Thyroid gland (tissue), 4 donors: ENCODE measurements around the gene STX8. TPM values are rescaled to one million over a fixed set of nuclear protein-coding genes. Genes with fewer than 3 reads are reported as not detected.

Experiments used
- DNase-seq, 2 donors: peaks; one replicate each; pipeline ENCODE4 v3.0.0-alpha.2; 2019
- H3K27ac ChIP-seq, 3 donors: fragments of 200-600 bp; sonication (generic); 1 replicate in 2 of 3; 2 replicates in 1 of 3; pipeline ENCODE4 v1.5.1; 2016 to 2019; ENCODE audit warnings: mild to moderate bottlenecking in 1 of 3, moderate library complexity in 1 of 3
- H3K27me3 ChIP-seq: fragments of 200-600 bp; sonication (generic); one replicate; pipeline ENCODE4 v1.5.1; 2019
- H3K36me3 ChIP-seq, 2 donors: fragments of 200-600 bp; sonication (generic); one replicate each; pipeline ENCODE4 v1.5.1; 2016 to 2019
- H3K4me1 ChIP-seq, 2 donors: fragments of 200-600 bp; sonication (generic); one replicate each; pipeline ENCODE4 v1.5.1; 2017 to 2019
- H3K4me3 ChIP-seq, 3 donors: fragments of 200-600 bp; sonication (generic); replicated peaks in 1 of 3; 1 replicate in 2 of 3; 2 replicates in 1 of 3; pipeline ENCODE4 v1.5.1; 2016; ENCODE audit warnings: mild to moderate bottlenecking in 1 of 3
- H3K9me3 ChIP-seq: fragments of 200-600 bp; sonication (generic); one replicate; pipeline ENCODE4 v1.5.1; 2017
- POLR2A ChIP-seq, 2 donors: fragments of 450-650 bp; IDR thresholded peaks; one replicate each; pipeline ENCODE4 v1.6.1; 2017; ENCODE audit warnings: antibody characterized with exemption in 2 of 2, mild to moderate bottlenecking in 2 of 2, moderate library complexity in 1 of 2
- WGBS, 2 donors: methylation state at CpG; one replicate each; pipeline ENCODE4 v1.1.5; 2017; 5-methylcytosine and 5-hydroxymethylcytosine counted together
- intact Hi-C: fragments of 100-400 bp; cut with DNase I; formaldehyde crosslinking; loops from one replicate; pipeline ENCODE4 v1.15.1; 2023
- total RNA-seq, 4 donors: library from RNA; depleted of rRNA; stranded (reverse); fragments of >200 nt; gene quantifications; one replicate each; pipeline ENCODE4 v1.2.3, GENCODE V29; 2016
- TF ChIP-seq, protein P1 (sequence below), 6 experiments: fragments of 200-600 bp in 3 of 6; fragments of 450-650 bp in 3 of 6; sonication (generic) in 3 of 6; IDR thresholded peaks; one replicate each; pipeline ENCODE4 v1.5.1; 2016 to 2019; ENCODE audit warnings: antibody characterized with exemption in 6 of 6, mild to moderate bottlenecking in 2 of 6, inconsistent platforms in 1 of 6, moderate library complexity in 1 of 6

STX8 gene
- total RNA-seq, 4 donors from 2014 or later, result 67.6 to 88.9 (median 72.7) TPM

DNA sequence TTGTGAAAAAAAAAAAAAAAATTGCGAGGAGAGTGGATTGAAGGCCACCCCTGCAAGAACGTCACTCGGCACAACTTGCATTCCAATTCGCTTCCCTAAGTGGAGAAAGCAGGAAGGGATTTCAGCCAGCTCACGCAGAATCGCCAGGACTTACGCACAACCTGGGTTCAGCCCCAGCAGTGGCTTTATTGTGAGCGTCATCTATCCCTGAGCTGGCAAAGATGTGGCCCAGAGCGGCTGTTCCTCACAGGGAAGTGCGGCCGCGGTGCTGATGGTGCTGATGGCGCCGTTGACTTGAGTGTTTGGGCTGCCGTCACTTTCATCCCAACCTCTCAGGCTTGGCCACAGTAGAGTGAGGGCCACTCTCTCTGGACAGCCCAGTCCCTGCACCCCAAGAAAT lies 356.7 kb downstream of the STX8 start:
- DNase-seq, result no peak
- H3K9me3 ChIP-seq, result no peaks in the 10 kb centered on the region
- H3K27me3 ChIP-seq, result no peaks in the 10 kb centered on the region
- no peak overlapping the region for H3K27ac ChIP-seq
- H3K4me3 ChIP-seq, result no peak overlapping the region
- WGBS, 2 donors, result 92 to 93% methylated on average over 13 to 15 of the region's 15 CpGs
- TF ChIP-seq POLR2A (IDR thresholded peaks at IDR 0.05), result no peak
- TF ChIP-seq, protein P1, sequence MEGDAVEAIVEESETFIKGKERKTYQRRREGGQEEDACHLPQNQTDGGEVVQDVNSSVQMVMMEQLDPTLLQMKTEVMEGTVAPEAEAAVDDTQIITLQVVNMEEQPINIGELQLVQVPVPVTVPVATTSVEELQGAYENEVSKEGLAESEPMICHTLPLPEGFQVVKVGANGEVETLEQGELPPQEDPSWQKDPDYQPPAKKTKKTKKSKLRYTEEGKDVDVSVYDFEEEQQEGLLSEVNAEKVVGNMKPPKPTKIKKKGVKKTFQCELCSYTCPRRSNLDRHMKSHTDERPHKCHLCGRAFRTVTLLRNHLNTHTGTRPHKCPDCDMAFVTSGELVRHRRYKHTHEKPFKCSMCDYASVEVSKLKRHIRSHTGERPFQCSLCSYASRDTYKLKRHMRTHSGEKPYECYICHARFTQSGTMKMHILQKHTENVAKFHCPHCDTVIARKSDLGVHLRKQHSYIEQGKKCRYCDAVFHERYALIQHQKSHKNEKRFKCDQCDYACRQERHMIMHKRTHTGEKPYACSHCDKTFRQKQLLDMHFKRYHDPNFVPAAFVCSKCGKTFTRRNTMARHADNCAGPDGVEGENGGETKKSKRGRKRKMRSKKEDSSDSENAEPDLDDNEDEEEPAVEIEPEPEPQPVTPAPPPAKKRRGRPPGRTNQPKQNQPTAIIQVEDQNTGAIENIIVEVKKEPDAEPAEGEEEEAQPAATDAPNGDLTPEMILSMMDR (IDR thresholded peaks at IDR 0.05), result no peak
- intact Hi-C loops, result no loop called here
- H3K4me1 ChIP-seq, result no peaks in the 10 kb centered on the region
- no peaks in the 10 kb centered on the region for H3K36me3 ChIP-seq

DNA sequence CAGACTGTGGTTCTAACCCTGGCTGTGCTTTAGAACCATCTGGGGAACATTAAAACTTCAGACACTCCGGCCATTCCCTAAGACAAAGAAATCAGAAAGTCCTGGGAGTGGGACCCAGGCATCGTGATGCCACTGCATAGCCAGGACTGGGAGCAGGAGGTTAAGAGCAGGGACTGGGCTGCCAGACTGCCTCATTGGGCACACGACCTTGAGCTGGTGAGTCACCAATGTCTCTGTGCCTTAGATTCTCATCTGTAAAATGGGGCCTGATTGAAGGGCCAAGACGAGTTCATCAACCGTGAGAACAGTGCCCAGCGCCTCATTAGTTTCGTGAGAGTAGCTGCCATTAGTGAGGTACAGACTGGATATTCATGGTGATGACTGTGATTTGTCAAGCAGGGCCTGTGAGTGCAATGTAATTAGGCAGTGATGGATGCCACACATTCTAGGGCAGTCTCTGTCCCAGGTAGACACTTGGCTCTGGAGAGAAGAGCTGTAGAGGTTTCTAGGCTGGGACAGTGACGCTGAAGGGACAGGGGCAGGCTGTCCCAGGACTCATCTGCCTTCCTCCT lies 357.5 kb downstream of the STX8 start:
- DNase-seq, result no peak
- no peaks in the 10 kb centered on the region for H3K27me3 ChIP-seq
- 87% methylated on average over 8 of the region's 8 CpGs for WGBS, 2 donors
- intact Hi-C loops, result no loop called here
- no peak overlapping the region for H3K27ac ChIP-seq
- H3K9me3 ChIP-seq, result no peaks in the 10 kb centered on the region
- H3K4me3 ChIP-seq, result no peak overlapping the region
- no peaks in the 10 kb centered on the region for H3K4me1 ChIP-seq
- TF ChIP-seq, protein P1 (IDR thresholded peaks at IDR 0.05), result no peak
- TF ChIP-seq POLR2A (IDR thresholded peaks at IDR 0.05), result no peak
- no peaks in the 10 kb centered on the region for H3K36me3 ChIP-seq

DNA sequence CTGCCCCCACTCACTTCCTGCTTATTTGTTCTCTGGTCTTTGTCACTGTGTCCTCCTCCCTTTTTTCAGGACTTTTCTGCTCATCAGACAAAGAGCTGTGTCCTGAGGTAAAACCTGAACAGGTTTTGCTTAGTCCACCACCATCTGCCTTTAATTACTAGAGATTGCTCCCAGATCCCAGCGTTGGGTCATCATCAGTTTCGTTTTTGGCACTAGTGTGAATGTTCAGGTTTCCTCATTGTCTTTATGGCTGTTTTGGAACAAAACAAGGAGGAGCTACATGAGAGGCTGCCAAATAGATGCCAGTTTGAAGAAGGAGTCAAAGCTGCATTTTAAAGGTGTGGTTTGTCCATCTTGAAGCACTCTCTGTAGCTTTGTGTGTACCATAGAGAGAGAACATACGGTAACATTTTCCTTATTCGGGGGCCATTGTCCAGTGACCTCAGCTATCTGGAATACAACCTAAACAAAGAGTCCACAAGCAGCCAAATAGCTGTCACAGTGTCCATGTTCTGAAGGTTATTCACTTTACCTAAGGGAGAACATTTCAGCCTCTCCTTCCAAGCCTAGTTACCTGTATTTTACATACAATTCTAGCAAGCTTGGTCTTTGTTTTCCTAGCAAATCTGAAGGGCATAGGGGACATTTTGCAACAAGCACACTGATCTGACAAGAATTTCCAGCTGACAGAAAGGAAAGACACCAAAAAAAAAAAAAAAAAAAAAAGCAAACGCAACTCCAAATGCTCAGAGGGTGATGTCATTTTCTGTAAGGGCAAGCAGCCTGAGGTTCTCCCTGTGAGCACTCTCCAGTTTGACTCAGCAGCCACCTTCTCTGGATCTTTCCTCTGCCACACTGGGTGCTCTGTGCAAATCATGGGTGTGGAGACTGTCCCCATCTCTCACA lies 358.2 kb downstream of the STX8 start:
- H3K27ac ChIP-seq, result no peak overlapping the region
- H3K27me3 ChIP-seq, result no peaks in the 10 kb centered on the region
- no peaks in the 10 kb centered on the region for H3K36me3 ChIP-seq
- no peak overlapping the region for H3K4me3 ChIP-seq
- 46 to 61% methylated on average over 5 of the region's 5 CpGs for WGBS, 2 donors
- H3K9me3 ChIP-seq, result no peaks in the 10 kb centered on the region
- no peaks in the 10 kb centered on the region for H3K4me1 ChIP-seq
- intact Hi-C loops, result no loop called here
- TF ChIP-seq POLR2A (IDR thresholded peaks at IDR 0.05), result no peak
- TF ChIP-seq, protein P1 (IDR thresholded peaks at IDR 0.05), result no peak
- no peak for DNase-seq

DNA sequence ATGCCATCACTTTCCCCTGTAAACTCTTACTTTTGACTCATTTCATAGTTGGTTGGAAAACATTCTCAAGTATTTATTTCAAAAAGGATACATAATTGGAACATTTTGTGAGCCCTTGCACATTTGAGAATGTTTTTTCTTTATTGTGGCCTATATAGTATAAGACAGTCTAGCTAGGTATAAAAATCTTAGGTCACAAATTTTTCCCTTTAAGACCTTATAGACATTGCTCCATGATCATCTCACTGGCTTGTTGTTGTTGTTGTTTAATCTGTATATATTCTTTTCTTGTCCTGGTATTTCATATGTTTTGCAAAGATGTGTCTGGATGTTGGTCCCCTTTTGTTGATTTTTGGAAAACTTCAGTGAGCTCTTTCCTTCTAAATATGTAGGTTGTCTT lies 360.2 kb downstream of the STX8 start:
- Histone ChIP-seq H3K9me3 (no peaks in the 10 kb centered on the region), H3K27ac (no peak overlapping the region), H3K4me3 (no peak overlapping the region), H3K27me3 (no peaks in the 10 kb centered on the region), H3K4me1 (no peaks in the 10 kb centered on the region), H3K36me3 (no peaks in the 10 kb centered on the region)
- intact Hi-C loops, result no loop called here
- no peak for TF ChIP-seq POLR2A (IDR thresholded peaks at IDR 0.05)
- TF ChIP-seq, protein P1 (IDR thresholded peaks at IDR 0.05), result no peak
- DNase-seq, result no peak

DNA sequence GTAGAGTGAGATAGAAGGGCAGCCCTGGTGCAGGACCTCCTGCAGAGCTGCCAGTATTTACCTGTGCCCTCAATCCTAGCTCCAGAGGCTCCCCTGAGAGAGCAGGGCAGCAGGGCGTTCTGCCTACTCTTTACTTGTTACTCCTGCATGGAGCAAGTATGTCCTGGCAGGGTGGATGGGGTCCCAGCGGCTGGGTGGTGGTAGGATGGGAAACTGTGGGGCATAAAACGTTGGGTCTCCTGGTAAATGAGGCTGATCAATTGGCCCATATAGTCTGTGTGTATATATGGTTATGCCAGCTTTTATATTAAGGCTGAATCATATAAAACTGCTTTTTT lies 362.3 kb downstream of the STX8 start:
- H3K36me3 ChIP-seq, result no peaks in the 10 kb centered on the region
- no peak overlapping the region for H3K4me3 ChIP-seq
- H3K27ac ChIP-seq, result no peak overlapping the region
- H3K4me1 ChIP-seq, result no peaks in the 10 kb centered on the region
- TF ChIP-seq, protein P1 (IDR thresholded peaks at IDR 0.05), result no peak
- TF ChIP-seq POLR2A (IDR thresholded peaks at IDR 0.05), result no peak
- intact Hi-C loops, result no loop called here
- no peak for DNase-seq
- 78 to 86% methylated on average over 3 of the region's 3 CpGs for WGBS, 2 donors
- no peaks in the 10 kb centered on the region for H3K9me3 ChIP-seq
- no peaks in the 10 kb centered on the region for H3K27me3 ChIP-seq
